DND-41 (cell line): ENCODE measurements around the gene MRPL33.

ENCODE experiments used
- ATAC-seq: fragments of 200-7000 bp; cut with Tn5 transposase; 3 replicates; pipeline ENCODE4 v1.9.1; 2021; ENCODE audit warnings: low read depth; ENCODE audit not compliant: insufficient read depth
- DNase-seq: peaks from one replicate; pipeline ENCODE4 v3.0.0-alpha.2; 2020
- H2AFZ ChIP-seq: 2 replicates; pipeline ENCODE4 v1.6.0; 2012; ENCODE audit warnings: low read depth, low read length
- H3K27ac ChIP-seq: 2 replicates; pipeline ENCODE4 v1.5.1; 2012; ENCODE audit warnings: low read length, inconsistent platforms
- H3K27me3 ChIP-seq: fragments of 200-600 bp; sonication (generic); 2 replicates; pipeline ENCODE4 v1.6.0; 2012; ENCODE audit warnings: low read length, mild to moderate bottlenecking, inconsistent platforms; ENCODE audit not compliant: insufficient read depth, poor library complexity
- H3K36me3 ChIP-seq: 2 replicates; pipeline ENCODE4 v1.5.1; 2012; ENCODE audit warnings: low read length, inconsistent platforms; ENCODE audit not compliant: insufficient read depth
- H3K4me1 ChIP-seq: 2 replicates; pipeline ENCODE4 v1.5.1; 2012; ENCODE audit warnings: mild to moderate bottlenecking, low read length; ENCODE audit not compliant: insufficient read depth
- H3K4me2 ChIP-seq: 2 replicates; pipeline ENCODE4 v1.6.0; 2012; ENCODE audit warnings: mild to moderate bottlenecking, moderate library complexity, low read length, inconsistent platforms; ENCODE audit not compliant: insufficient read depth
- H3K4me3 ChIP-seq, 2 experiments: fragments of 200-600 bp in 1 of 2; shearing (Covaris generic) in 1 of 2; 2 replicates each; pipeline ENCODE4 v1.5.1; 2012 to 2016; ENCODE audit warnings: inconsistent platforms in 2 of 2, low read length in 2 of 2, mild to moderate bottlenecking in 2 of 2, low read depth in 1 of 2, moderate library complexity in 1 of 2
- H3K79me2 ChIP-seq: 2 replicates; pipeline ENCODE4 v1.6.0; 2012; ENCODE audit warnings: low read length, inconsistent platforms; ENCODE audit not compliant: insufficient read depth
- H3K9ac ChIP-seq: 2 replicates; pipeline ENCODE4 v1.6.0; 2012; ENCODE audit warnings: low read depth, mild to moderate bottlenecking, inconsistent platforms, low read length, moderate library complexity
- H3K9me3 ChIP-seq: 2 replicates; pipeline ENCODE4 v1.5.1; 2012; ENCODE audit warnings: low read length, moderate library complexity, mild to moderate bottlenecking, inconsistent platforms; ENCODE audit not compliant: insufficient read depth, severe bottlenecking
- H4K20me1 ChIP-seq: 2 replicates; pipeline ENCODE4 v1.6.0; 2012; ENCODE audit warnings: low read length; ENCODE audit not compliant: insufficient read depth
- EZH2 ChIP-seq: IDR thresholded peaks from 3 replicates; pipeline ENCODE4 v1.6.1; 2012; ENCODE audit warnings: borderline replicate concordance, low read depth, mild to moderate bottlenecking, moderate library complexity, low read length, inconsistent platforms; ENCODE audit not compliant: severe bottlenecking
- TF ChIP-seq, protein P1 (sequence below): IDR thresholded peaks from 2 replicates; pipeline ENCODE4 v1.5.1; 2012; ENCODE audit warnings: borderline replicate concordance, low read length, moderate library complexity, mild to moderate bottlenecking; ENCODE audit not compliant: poor library complexity, severe bottlenecking; ENCODE audit errors: extremely low read depth

The MRPL33 gene

DNA sequence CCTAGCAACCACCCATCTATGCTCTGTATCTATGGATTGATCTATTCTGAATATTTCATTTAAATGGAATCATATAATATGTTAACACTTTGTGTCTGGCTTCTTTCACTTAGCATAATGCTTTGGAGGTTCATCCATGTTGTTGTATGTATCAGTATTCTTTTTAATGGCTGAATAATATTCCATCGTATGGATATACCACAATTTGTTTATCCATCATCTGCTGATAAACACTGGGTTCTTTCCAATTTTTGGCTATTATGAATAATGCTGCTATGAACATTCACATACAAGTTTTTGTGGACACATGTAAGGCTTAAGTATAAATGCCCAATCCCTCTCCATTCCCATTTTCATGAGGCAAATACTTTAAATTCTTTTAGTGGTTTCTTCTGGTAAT lies 52.9 kb downstream of the MRPL33 start:
- H3K4me3 ChIP-seq, result no peak overlapping the region
- H2AFZ ChIP-seq, result no peak overlapping the region
- no peaks in the 10 kb centered on the region for H3K36me3 ChIP-seq
- H3K4me2 ChIP-seq, result no peak overlapping the region
- ATAC-seq, result no peak
- no peak for TF ChIP-seq EZH2
- TF ChIP-seq, protein P1, sequence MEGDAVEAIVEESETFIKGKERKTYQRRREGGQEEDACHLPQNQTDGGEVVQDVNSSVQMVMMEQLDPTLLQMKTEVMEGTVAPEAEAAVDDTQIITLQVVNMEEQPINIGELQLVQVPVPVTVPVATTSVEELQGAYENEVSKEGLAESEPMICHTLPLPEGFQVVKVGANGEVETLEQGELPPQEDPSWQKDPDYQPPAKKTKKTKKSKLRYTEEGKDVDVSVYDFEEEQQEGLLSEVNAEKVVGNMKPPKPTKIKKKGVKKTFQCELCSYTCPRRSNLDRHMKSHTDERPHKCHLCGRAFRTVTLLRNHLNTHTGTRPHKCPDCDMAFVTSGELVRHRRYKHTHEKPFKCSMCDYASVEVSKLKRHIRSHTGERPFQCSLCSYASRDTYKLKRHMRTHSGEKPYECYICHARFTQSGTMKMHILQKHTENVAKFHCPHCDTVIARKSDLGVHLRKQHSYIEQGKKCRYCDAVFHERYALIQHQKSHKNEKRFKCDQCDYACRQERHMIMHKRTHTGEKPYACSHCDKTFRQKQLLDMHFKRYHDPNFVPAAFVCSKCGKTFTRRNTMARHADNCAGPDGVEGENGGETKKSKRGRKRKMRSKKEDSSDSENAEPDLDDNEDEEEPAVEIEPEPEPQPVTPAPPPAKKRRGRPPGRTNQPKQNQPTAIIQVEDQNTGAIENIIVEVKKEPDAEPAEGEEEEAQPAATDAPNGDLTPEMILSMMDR, result no peak
- no peak overlapping the region for H3K9ac ChIP-seq
- H4K20me1 ChIP-seq, result no peaks in the 10 kb centered on the region
- H3K9me3 ChIP-seq, result peaks cover 4% of the 10 kb centered on the region
- no peak for DNase-seq
- H3K27ac ChIP-seq, result no peak overlapping the region
- H3K4me1 ChIP-seq, result no peaks in the 10 kb centered on the region
- H3K27me3 ChIP-seq, result no peaks in the 10 kb centered on the region
- H3K79me2 ChIP-seq, result no peaks in the 10 kb centered on the region

DNA sequence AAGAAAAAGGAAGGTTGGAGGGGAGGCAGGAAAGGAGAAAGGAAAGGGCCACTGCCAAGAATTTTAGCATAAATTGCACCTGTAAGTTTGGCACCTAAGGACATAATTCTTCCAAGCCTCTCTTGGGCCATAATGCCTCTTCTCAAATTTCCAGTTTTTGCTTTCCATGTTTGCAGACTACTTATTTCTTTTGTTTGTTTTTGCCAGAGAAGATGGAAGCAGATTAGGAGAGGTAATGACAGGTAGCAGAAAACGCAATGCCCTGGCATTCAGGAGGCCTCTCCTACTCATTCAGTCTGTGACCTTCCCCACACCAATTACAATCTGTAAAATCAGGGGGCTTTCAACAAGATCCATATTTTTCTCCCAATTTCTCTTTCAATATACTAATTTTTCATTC lies 56.8 kb downstream of the MRPL33 start:
- no peak for DNase-seq
- Histone ChIP-seq H2AFZ (no peak overlapping the region), H3K9me3 (peaks cover 4% of the 10 kb centered on the region), H3K9ac (no peak overlapping the region), H3K4me3 (no peak overlapping the region), H4K20me1 (no peaks in the 10 kb centered on the region), H3K4me2 (no peak overlapping the region), H3K4me1 (no peaks in the 10 kb centered on the region), H3K79me2 (no peaks in the 10 kb centered on the region), H3K36me3 (no peaks in the 10 kb centered on the region), H3K27ac (no peak overlapping the region), H3K27me3 (no peaks in the 10 kb centered on the region)
- ATAC-seq, result no peak
- TF ChIP-seq, protein P1, result no peak
- TF ChIP-seq EZH2, result no peak
